ENCODE results near the gene HSBP1L1. TPM values are rescaled to one million over a fixed set of nuclear protein-coding genes. Genes with fewer than 3 reads are reported as not detected.
A peak's percentile ranks its signal among the peaks of the same experiment; 100 is the strongest.

Gene HSBP1L1
- total and polyA plus RNA-seq, 2 of the 8 experiments (the other 6 are each of a cell fraction or from before 2014, with no cell fraction given) = 1.0 to 1.3 TPM

DNA sequence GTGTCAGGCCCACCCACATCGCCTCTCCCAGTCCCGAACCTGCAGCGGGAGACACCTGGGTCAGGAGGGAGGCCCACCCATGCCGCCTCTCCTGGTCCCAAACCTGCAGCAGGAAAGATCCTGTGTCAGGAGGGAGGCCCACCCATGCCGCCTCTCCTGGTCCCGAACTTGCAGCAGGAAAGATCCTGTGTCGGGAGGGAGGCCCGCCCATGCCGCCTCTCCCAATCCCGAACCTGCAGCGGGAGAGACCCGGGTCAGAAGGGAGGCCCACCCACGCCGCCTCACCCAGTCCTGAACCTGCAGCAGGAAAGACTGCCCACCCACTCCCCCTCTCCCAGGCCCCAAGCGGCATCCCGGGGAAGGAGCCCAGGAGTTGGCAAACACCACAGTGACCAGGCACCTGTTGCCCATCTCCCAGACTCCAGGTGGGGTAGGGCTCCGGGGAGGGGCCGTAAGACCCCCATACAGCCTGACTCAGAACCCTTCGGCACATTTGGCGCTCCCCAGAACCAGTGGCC is 20.8 kb upstream of the HSBP1L1 start:
- H3K4me3 ChIP-seq (ENCODE audit: extremely low read depth in 1 of 4, insufficient read depth in 2 of 4, low read depth in 3 of 4, low read length in 4 of 4) = no peak overlapping the region
- peaks cover 5 to 19% of the 10 kb centered on the region in 2 experiments for H4K20me1 ChIP-seq (replicated peaks in 1 of 2; ENCODE audit: control insufficient read depth in 1 of 2, insufficient read depth in 2 of 2, low read length in 2 of 2)
- no peak overlapping the region for H3K4me2 ChIP-seq (ENCODE audit: insufficient read depth in 1 of 2, low read depth in 2 of 2, low read length in 2 of 2)
- no peak overlapping the region for H3K18ac ChIP-seq (ENCODE audit: extremely low read depth, low read length)
- DNase-seq (ENCODE audit: low read depth in 1 of 2, low spot score in 2 of 2) (no peak), FAIRE-seq (no peak)
- H2BK12ac ChIP-seq (ENCODE audit: low read depth, low read length) = no peak overlapping the region
- no peak overlapping the region for H3K56ac ChIP-seq (replicated peaks; ENCODE audit: insufficient read length, low read depth, low read length)
- no peaks in the 10 kb centered on the region; a peak in 1 of 8 replicates for H3K36me3 ChIP-seq (ENCODE audit: control insufficient read depth in 2 of 4, insufficient read depth in 4 of 4, low read length in 3 of 4)
- H3K9ac ChIP-seq (replicated peaks in 1 of 4; ENCODE audit: extremely low read depth in 1 of 4, low read depth in 3 of 4, low read length in 3 of 4) = no peak overlapping the region
- no peak overlapping the region for H2BK5ac ChIP-seq (ENCODE audit: low read depth, low read length)
- POLR2A ChIA-PET (ENCODE audit: partially characterized antibody) = interaction anchor here (1.0 to 1.1 kb wide), 2 partner anchors 41 to 44 kb away, joined by 3 read pairs; no protein-coding TSS in a partner anchor
- H3K9me3 ChIP-seq (ENCODE audit: insufficient read depth in 2 of 2, low read depth in 1 of 2, low read length in 1 of 2) = no peaks in the 10 kb centered on the region
- H3K23ac ChIP-seq (ENCODE audit: insufficient read length) = no peak overlapping the region
- H2AFZ ChIP-seq (ENCODE audit: low read length) = no peak overlapping the region
- H3K23me2 ChIP-seq (ENCODE audit: low read depth, low read length) = no peaks in the 10 kb centered on the region
- H3K4me1 ChIP-seq (replicated peaks in 1 of 4; ENCODE audit: control insufficient read depth in 3 of 4, insufficient read depth in 4 of 4, low read length in 3 of 4) = peaks cover 0 to 13% (median 8%) of the 10 kb centered on the region in 4 experiments; a peak in 4 of 7 replicates
- no peak for TF ChIP-seq RAD21 (IDR thresholded peaks at IDR 0.05 in 1 of 2, conservative IDR thresholded peaks at IDR 0.05 in 1 of 2; ENCODE audit: low read depth in 2 of 2, low read length in 2 of 2)
- peaks cover 0 to 3% of the 10 kb centered on the region in 2 experiments; a peak in 1 of 4 replicates for H3K79me2 ChIP-seq (ENCODE audit: control insufficient read depth in 1 of 2, insufficient read depth in 2 of 2, low read length in 2 of 2)
- H2BK120ac ChIP-seq (replicated peaks; ENCODE audit: low read depth, low read length) = no peak overlapping the region
- no peak overlapping the region for H3K27ac ChIP-seq (ENCODE audit: low read depth, low read length)
- WGBS, 2 experiments (ENCODE audit: extremely low coverage in 1 of 2, insufficient coverage in 1 of 2, insufficient read length in 1 of 2, insufficient replicate concordance in 2 of 2, low coverage in 1 of 2, low lambda C conversion rate in 2 of 2, missing lambda C conversion rate in 1 of 2) = 89% methylated on average over 14 of the region's 20 CpGs; no CpG with 5 or more reads in 1 of the 2 experiments
- no peak overlapping the region for H2BK20ac ChIP-seq (ENCODE audit: low read length)
- no peak overlapping the region for H3K14ac ChIP-seq (ENCODE audit: insufficient read length)
- H3K4ac ChIP-seq (replicated peaks; ENCODE audit: insufficient read length, low read depth, low read length) = no peak overlapping the region
- peaks cover 3% of the 10 kb centered on the region; the same call in 1 of the 2 replicates for H3K79me1 ChIP-seq (ENCODE audit: low read depth, low read length)
- no peak overlapping the region for H4K5ac ChIP-seq (ENCODE audit: insufficient read length, low read depth, low read length)
- CTCF ChIA-PET (ENCODE audit: partially characterized antibody) = interaction anchor here (1.7 kb wide), 1 partner anchor 24 kb away, joined by 4 read pairs; no protein-coding TSS in a partner anchor
- H2AK5ac ChIP-seq (ENCODE audit: low read depth, low read length) = no peak overlapping the region
- H2BK15ac ChIP-seq (ENCODE audit: low read length) = no peak overlapping the region
- H4K91ac ChIP-seq (replicated peaks; ENCODE audit: insufficient read length, low read length) = no peak overlapping the region
- H4K8ac ChIP-seq (ENCODE audit: extremely low read depth, insufficient read depth, low read length) = 0 out of 2 replicates have a peak overlapping the region, but pooled peaks have one; percentile 25
- H3K27me3 ChIP-seq (replicated peaks in 1 of 4; ENCODE audit: control insufficient read depth in 3 of 4, extremely low read depth in 1 of 4, insufficient read depth in 3 of 4, low read length in 3 of 4) = no peaks in the 10 kb centered on the region; a peak in 1 of 7 replicates
